AG04450 (cell line): ENCODE measurements around the gene TIMD4. TPM values are rescaled to one million over a fixed set of nuclear protein-coding genes. Genes with fewer than 3 reads are reported as not detected.
"Not testable (repeated sequence)": the region's sequence is repeated elsewhere in the genome, so short reads cannot be mapped to it uniquely, and the experiment has no call there.

Experiments
- CTCF ChIA-PET: fragments of 300-600, 350-600 bp; formaldehyde crosslinking; extraction: SDS; loops from one replicate; lab custom pipeline; 2022; ENCODE audit warnings: antibody characterized with exemption, inconsistent platforms; lab: Charles Lee
- POLR2A ChIA-PET: fragments of 350-600 bp; formaldehyde crosslinking; extraction: SDS; loops from one replicate; lab custom pipeline; 2021; ENCODE audit warnings: antibody characterized with exemption, inconsistent platforms; lab: Yijun Ruan, JAX
- DNase-seq: peaks from one replicate; pipeline ENCODE4 v3.0.0-alpha.2; 2011; ENCODE audit warnings: low read depth, low spot score
- H3K27ac ChIP-seq: one replicate; pipeline ENCODE4 v1.5.1; 2012; ENCODE audit warnings: low read depth, low read length, control low read depth
- H3K27me3 ChIP-seq: one replicate; pipeline ENCODE4 v1.6.0; 2012; ENCODE audit warnings: low read length; ENCODE audit not compliant: control insufficient read depth, insufficient read depth
- H3K4me3 ChIP-seq: 2 replicates; pipeline ENCODE4 v1.5.1; 2011; ENCODE audit warnings: mild to moderate bottlenecking, low read depth, low read length, control low read depth
- H3K9me3 ChIP-seq: 2 replicates; pipeline ENCODE4 v1.5.1; 2012; ENCODE audit warnings: low read length; ENCODE audit not compliant: control insufficient read depth, insufficient read depth
- polyA plus RNA-seq: library from polyadenylated mRNA; depleted of rRNA; stranded (reverse); fragments of >200 nt; gene quantifications from 2 replicates; pipeline ENCODE4 v1.2.3, GENCODE V29; 2011
- TF ChIP-seq, protein P1 (sequence below): IDR thresholded peaks from 2 replicates; pipeline ENCODE4 v1.5.1; 2011; ENCODE audit warnings: low read depth, low read length, control low read depth, inconsistent platforms

TIMD4 gene
- polyA plus RNA-seq, 1 experiment, result not detected

DNA sequence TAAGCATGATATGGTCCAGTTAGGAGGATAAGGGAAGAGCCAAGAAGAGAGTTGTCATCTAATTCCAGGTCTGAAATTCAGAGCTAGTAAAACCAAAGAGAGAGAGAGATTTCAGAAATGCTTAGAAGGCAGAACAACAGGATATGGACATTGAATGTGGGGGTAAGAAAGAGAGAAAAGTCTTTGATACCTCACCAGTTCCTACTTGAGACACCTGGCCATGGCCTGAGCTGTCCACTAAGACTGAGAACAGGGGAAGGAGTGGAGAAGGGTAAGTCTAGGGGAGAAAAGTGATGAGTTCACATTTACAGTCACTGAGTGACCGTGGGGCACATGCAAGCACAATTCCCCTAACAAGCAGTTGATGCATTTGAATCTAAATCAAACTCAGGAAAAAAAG lies 35.5 kb downstream of the TIMD4 start:
- TF ChIP-seq, protein P1, sequence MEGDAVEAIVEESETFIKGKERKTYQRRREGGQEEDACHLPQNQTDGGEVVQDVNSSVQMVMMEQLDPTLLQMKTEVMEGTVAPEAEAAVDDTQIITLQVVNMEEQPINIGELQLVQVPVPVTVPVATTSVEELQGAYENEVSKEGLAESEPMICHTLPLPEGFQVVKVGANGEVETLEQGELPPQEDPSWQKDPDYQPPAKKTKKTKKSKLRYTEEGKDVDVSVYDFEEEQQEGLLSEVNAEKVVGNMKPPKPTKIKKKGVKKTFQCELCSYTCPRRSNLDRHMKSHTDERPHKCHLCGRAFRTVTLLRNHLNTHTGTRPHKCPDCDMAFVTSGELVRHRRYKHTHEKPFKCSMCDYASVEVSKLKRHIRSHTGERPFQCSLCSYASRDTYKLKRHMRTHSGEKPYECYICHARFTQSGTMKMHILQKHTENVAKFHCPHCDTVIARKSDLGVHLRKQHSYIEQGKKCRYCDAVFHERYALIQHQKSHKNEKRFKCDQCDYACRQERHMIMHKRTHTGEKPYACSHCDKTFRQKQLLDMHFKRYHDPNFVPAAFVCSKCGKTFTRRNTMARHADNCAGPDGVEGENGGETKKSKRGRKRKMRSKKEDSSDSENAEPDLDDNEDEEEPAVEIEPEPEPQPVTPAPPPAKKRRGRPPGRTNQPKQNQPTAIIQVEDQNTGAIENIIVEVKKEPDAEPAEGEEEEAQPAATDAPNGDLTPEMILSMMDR, result no peak
- no peak for DNase-seq
- H3K27me3 ChIP-seq, result no peaks in the 10 kb centered on the region
- peaks cover 27% of the 10 kb centered on the region; the same call in 1 of the 2 replicates for H3K9me3 ChIP-seq
- no peak overlapping the region for H3K27ac ChIP-seq
- CTCF ChIA-PET, result no interaction called here
- POLR2A ChIA-PET, result no interaction called here
- H3K4me3 ChIP-seq, result no peak overlapping the region

DNA sequence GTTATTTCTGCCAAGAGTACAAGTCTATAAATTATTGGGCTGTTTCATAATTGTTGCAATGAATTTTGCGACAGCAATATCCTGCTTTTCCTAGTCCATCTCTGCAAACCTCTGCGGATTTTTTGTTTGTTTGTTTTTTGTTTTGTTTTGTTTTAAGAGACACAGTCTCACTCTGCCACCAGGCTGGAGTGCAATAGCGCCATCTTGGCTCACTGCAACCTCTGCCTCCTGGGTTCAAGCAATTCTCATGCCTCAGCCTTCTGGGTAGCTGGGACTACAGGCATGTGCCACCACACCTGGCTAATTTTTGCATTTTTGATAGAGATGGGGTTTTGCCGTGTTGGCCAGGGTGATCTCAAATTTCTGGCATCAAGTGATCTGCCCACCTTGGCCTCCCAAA lies 37.3 kb downstream of the TIMD4 start:
- POLR2A ChIA-PET, CTCF ChIA-PET, H3K27ac ChIP-seq, H3K4me3 ChIP-seq, H3K27me3 ChIP-seq, DNase-seq: not testable (repeated sequence)
- H3K9me3 ChIP-seq, result peaks cover 31% of the 10 kb centered on the region

DNA sequence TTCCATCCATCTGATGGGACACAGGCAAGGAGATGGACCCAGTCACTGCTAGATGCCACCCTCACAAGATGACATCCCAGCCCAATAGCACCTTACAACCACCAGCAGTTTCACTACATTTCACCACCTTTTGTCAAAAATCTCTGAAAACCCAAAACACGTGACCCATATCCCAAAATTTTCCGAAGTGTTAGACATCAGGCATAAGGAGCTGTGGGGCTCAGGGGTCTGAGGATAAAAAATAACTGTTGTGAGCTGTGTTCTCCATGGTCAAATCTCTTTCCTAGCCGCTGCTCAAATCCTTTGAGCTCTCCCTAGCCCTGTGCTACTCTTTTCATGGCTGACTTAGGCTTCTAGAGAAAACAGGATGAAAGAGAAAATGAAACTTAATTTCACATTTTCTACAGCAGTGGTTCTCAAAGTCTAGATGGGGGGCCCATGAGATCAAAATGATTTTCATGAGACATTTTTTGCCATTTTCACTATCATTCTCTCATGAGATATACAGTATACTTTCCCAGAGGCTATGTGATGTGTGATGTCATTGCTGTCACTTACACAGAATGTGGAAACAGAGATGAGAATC lies 40.7 kb downstream of the TIMD4 start:
- Histone ChIP-seq H3K27me3 (no peaks in the 10 kb centered on the region), H3K27ac (no peak overlapping the region), H3K9me3 (peaks cover 28% of the 10 kb centered on the region), H3K4me3 (no peak overlapping the region)
- TF ChIP-seq, protein P1, result no peak
- POLR2A ChIA-PET, result no interaction called here
- CTCF ChIA-PET, result no interaction called here
- DNase-seq, result no peak

DNA sequence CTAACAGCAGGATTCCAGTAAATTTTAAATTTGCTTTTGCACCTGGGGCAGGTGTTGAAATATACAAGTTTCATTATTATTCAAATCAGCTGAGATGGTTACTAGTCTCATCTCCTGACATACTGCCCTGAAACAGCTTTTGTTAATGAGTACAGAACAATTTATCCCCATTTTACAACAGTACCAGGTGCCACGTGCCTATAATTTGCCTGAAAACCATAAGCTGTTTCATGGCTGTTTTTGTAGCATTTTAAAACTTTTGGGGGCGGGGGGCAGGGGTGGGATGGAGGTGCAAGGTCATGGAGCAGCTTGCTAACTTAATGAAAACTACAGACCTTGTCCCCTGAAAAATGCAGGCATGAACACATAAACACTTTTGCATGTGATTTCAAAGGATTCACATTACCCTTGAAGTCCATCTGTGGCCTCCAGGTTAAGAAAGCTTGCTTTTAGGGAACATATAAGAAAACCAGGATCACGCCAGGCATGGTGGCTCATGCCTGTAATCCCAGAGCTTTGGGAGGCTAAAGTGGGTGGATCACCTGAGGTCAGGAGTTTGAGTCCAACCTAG lies 42.1 kb downstream of the TIMD4 start:
- no peaks in the 10 kb centered on the region for H3K27me3 ChIP-seq
- ChIA-PET POLR2A (no interaction called here), CTCF (no interaction called here)
- H3K4me3 ChIP-seq, result no peak overlapping the region
- TF ChIP-seq, protein P1, result no peak
- H3K27ac ChIP-seq, result no peak overlapping the region
- peaks cover 25% of the 10 kb centered on the region for H3K9me3 ChIP-seq
- DNase-seq, result no peak

- Histone ChIP-seq H3K4me3 (no peak overlapping the region), H3K27ac (no peak overlapping the region), H3K27me3 (no peaks in the 10 kb centered on the region), H3K9me3 (peaks cover 26% of the 10 kb centered on the region)
- DNase-seq, result no peak
- ChIA-PET CTCF (no interaction called here), POLR2A (no interaction called here)
- TF ChIP-seq, protein P1, result no peak
These were observed 42.8 kb downstream of the TIMD4 start for GRCh38 chr5:156920042-156920860.
